MV-4-11 (cell line): ENCODE results near the gene PTPRT.

ENCODE experiments used
- DNase-seq: peaks from one replicate; lab custom pipeline; 2025; lab: John Stamatoyannopoulos, UW

The PTPRT gene

GRCh38 chr20:42611889-42612837, 577.5 kb downstream of the PTPRT start:
- no peak for DNase-seq

- DNase-seq: no peak
These were observed 578.3 kb downstream of the PTPRT start for GRCh38 chr20:42611423-42611822.

GRCh38 chr20:42610070-42610469, 579.6 kb downstream of the PTPRT start:
- DNase-seq: no peak

DNA sequence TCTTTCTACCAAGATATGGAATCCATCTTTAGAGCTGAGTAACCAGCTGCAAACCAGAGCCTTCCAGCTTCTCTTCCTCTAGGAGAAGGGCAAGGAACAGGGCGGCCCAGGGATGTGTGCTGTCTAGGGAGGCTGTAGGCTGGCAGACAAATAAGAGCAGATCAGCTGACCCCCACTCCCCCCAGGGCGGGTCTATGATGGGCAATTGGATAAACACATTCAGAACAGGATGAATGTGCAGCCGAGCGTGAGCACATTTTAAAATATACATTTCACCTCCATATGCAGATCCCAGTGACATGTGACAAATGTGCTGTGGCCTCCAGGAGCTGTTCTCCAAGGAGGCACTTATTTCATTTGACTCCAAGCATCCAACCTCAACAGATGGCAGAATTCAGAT, 580.1 kb downstream of the PTPRT start:
- no peak for DNase-seq

- DNase-seq: no peak
These were observed 584.4 kb downstream of the PTPRT start for GRCh38 chr20:42604998-42605956.

- no peak for DNase-seq
These were observed 586.1 kb downstream of the PTPRT start for GRCh38 chr20:42603655-42604054.

- peak; percentile 92 for DNase-seq
These were observed 591.1 kb downstream of the PTPRT start for GRCh38 chr20:42598581-42598980.

GRCh38 chr20:42595625-42596024, 594.1 kb downstream of the PTPRT start:
- DNase-seq: no peak

DNA sequence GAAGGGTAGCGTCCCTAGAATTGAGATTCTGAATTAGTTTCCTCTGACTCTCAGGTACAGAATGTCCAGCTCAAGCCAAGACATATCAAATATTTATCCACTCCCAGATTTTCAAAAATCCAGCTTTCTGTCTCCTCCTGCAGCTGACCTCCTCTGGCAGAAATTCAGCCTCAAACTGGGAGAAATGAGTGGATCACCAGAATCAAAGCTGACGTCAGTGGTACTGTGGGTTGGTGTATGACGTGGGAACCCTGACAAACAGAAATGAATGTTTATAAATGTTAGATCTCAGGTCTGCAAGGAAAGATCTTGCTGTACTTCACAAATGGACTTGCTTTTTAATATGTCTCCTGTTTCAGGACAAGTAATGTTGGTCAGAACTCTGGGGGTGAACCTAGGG, 595.0 kb downstream of the PTPRT start:
- DNase-seq: no peak

GRCh38 chr20:42594011-42594410, 595.7 kb downstream of the PTPRT start:
- no peak for DNase-seq

DNA sequence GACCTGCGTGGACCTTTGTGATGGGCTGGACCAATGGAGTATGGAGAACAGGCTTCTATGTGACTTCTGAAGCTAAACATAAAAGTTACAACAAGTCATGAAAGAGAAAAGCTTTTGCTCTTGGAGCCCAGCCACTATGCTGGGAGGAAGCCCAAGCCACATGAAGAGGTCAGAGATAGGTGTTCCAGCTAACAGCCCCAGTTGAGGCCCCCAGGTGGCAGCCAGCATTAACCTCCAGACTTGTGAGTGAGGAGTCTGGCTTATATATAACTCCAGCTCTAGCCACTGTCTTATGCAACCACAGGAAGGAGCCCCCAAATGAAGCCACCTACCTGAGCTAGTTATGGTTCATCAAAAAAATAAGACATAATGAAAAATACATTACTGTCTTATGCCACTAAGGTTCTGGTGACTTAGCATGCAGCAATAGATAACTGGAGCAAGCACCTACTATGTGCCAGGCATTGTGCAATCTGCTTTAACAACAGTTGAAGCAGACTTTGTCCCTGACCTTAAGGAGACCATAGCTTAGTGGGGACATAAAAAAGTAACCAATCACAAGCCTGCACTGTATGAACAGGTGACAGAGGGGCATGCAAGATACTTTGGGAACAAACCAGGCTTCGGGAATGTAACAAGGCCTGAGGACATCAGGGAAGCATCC, 599.6 kb downstream of the PTPRT start:
- DNase-seq: no peak

- DNase-seq: no peak
These were observed 600.9 kb downstream of the PTPRT start for GRCh38 chr20:42588847-42589246.

- no peak for DNase-seq
These were observed 602.3 kb downstream of the PTPRT start for GRCh38 chr20:42587427-42587826.

DNA sequence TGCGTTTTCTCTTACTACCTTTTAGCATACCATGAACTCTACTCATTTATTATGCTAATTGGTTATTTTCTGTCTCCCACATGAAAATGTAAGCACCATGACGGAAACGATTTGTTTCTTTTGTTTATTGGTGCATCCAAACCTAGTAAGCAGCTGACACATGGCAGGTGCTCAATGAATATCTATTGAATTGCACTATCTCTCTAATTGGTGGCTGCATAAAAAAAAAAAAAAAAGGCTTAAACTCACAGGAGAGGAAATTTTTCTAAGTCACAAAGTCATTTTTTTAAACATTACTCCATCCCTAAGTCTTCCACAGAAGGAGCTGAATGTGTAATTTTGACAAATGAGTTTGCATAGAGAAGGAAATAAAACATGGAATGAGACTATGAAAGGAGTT, 608.4 kb downstream of the PTPRT start:
- no peak for DNase-seq

GRCh38 chr20:42576167-42576566, 613.5 kb downstream of the PTPRT start:
- DNase-seq: no peak

GRCh38 chr20:42572320-42573016, 617.2 kb downstream of the PTPRT start:
- DNase-seq: no peak

- DNase-seq: no peak
These were observed 622.3 kb downstream of the PTPRT start for GRCh38 chr20:42567409-42567808.

- no peak for DNase-seq
These were observed 624.3 kb downstream of the PTPRT start for GRCh38 chr20:42565235-42565995.

GRCh38 chr20:42559665-42560064, 630.0 kb downstream of the PTPRT start:
- no peak for DNase-seq

DNA sequence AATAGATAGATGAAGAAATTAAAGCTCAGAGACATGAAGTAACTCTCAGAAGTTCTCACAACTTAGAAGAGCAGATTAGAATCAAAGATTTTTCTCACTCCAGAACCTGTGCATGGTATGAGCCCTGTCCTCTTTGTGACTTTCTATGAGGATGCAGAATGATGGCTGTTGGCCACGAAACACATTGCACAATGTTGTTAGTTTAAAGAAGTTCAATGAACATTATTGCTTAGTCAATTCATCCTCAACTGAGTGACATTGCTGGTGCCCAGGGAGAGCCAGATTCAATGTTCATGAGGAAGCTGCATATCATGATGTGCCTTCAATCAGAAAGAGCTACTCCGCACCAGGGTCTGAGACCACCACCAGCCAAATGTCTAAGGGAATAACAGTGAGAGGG, 633.1 kb downstream of the PTPRT start:
- no peak for DNase-seq

DNA sequence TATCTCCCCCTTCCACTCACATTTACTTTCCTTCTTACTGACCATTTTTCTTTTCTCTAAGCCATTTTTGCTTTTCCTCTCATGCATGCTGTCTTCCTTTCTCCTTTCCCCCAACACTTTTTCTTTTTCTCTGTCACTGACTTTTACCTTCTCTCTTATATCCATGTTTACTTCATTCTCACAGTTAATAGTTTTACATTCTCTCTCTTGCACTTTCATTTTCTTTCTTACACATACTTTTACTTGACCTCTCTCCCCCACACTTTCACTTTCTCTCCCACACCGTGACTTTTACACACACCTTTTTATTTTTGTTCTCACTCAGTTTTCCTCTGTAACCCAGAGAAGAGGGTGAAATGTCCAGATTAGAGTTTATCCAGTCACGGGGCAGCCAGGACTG, 636.3 kb downstream of the PTPRT start:
- no peak for DNase-seq
